HepG2 (cell line): ENCODE results near the gene PPP2R2C. TPM values are rescaled to one million over a fixed set of nuclear protein-coding genes. Genes with fewer than 3 reads are reported as not detected.

ENCODE experiments used
- ARNT2 ChIP-seq: sonication (generic); formaldehyde crosslinking; IDR thresholded peaks from 2 replicates; pipeline ENCODE4 v1.8.0; 2022; ENCODE audit warnings: mild to moderate bottlenecking, low read depth, missing genetic modification reagents, moderate library complexity
- ATF7-NPFF ChIP-seq: sonication (generic); formaldehyde crosslinking; IDR thresholded peaks from 2 replicates; pipeline ENCODE4 v1.8.1; 2023; ENCODE audit warnings: mild to moderate bottlenecking, low read depth, missing genetic modification reagents, moderate library complexity
- CSRNP1 ChIP-seq: sonication (generic); formaldehyde crosslinking; IDR thresholded peaks from 2 replicates; pipeline ENCODE4 v1.8.1; 2023; ENCODE audit warnings: mild to moderate bottlenecking, missing genetic modification reagents
- EEA1 ChIP-seq: sonication (generic); formaldehyde crosslinking; IDR thresholded peaks from 2 replicates; pipeline ENCODE4 v1.5.1; 2020; ENCODE audit warnings: mild to moderate bottlenecking, missing genetic modification reagents, borderline replicate concordance
- EP300 ChIP-seq, 3 experiments: sonication (generic) in 1 of 3; formaldehyde crosslinking in 1 of 3; IDR thresholded peaks; 2 replicates each; pipeline versions ENCODE4 v1.5.1 to v1.6.1; 2011 to 2020; ENCODE audit warnings: low read depth in 2 of 3, low read length in 2 of 3, borderline replicate concordance in 1 of 3, improper control_type of control experiment in 1 of 3, mild to moderate bottlenecking in 1 of 3, missing genetic modification reagents in 1 of 3, moderate library complexity in 1 of 3
- HCFC1 ChIP-seq: fragments of 150-350 bp; IDR thresholded peaks from 2 replicates; pipeline ENCODE4 v1.6.1; 2014; ENCODE audit warnings: low read depth, low read length
- ISX ChIP-seq: sonication (generic); formaldehyde crosslinking; conservative IDR thresholded peaks from 2 replicates; pipeline ENCODE4 v1.5.0; 2020; ENCODE audit warnings: missing genetic modification reagents
- KDM2A ChIP-seq: sonication (generic); formaldehyde crosslinking; IDR thresholded peaks from 2 replicates; pipeline ENCODE4 v1.4.0; 2020; ENCODE audit warnings: low read depth, missing genetic modification reagents, borderline replicate concordance
- NCOA2 ChIP-seq: sonication (generic); formaldehyde crosslinking; IDR thresholded peaks from 2 replicates; pipeline ENCODE4 v1.8.0; 2022; ENCODE audit warnings: inconsistent platforms
- NFATC3 ChIP-seq: sonication (generic); formaldehyde crosslinking; IDR thresholded peaks from 2 replicates; pipeline ENCODE4 v1.5.1; 2020; ENCODE audit warnings: mild to moderate bottlenecking, missing genetic modification reagents
- NR2F2 ChIP-seq: IDR thresholded peaks from 2 replicates; pipeline ENCODE4 v1.6.1; 2012; ENCODE audit warnings: low read depth, inconsistent platforms, borderline replicate concordance
- SRSF4 ChIP-seq: fragments of 200-400 bp; formaldehyde crosslinking; IDR thresholded peaks from one replicate; pipeline ENCODE4 v1.6.1; 2018; ENCODE audit warnings: mild to moderate bottlenecking, low read depth, low read length, moderate library complexity; ENCODE audit not compliant: poor library complexity, severe bottlenecking
- ZC3H4 ChIP-seq: sonication (generic); formaldehyde crosslinking; IDR thresholded peaks from 2 replicates; pipeline ENCODE4 v1.4.0; 2020; ENCODE audit warnings: missing genetic modification reagents, borderline replicate concordance
- ZFP36L1 ChIP-seq: sonication (generic); formaldehyde crosslinking; IDR thresholded peaks from 2 replicates; pipeline ENCODE4 v1.8.0; 2022; ENCODE audit warnings: mild to moderate bottlenecking, missing genetic modification reagents, moderate library complexity
- ZNF251 ChIP-seq: sonication (generic); formaldehyde crosslinking; IDR thresholded peaks from 2 replicates; pipeline ENCODE4 v1.9.0; 2021; ENCODE audit warnings: mild to moderate bottlenecking, missing genetic modification reagents
- ZNF329 ChIP-seq: sonication (generic); formaldehyde crosslinking; IDR thresholded peaks from 2 replicates; pipeline ENCODE4 v1.9.0; 2021; ENCODE audit warnings: low read depth, mild to moderate bottlenecking, missing genetic modification reagents
- ZNF572 ChIP-seq: sonication (generic); formaldehyde crosslinking; IDR thresholded peaks from 2 replicates; pipeline ENCODE4 v1.5.1; 2020; ENCODE audit warnings: mild to moderate bottlenecking, missing genetic modification reagents
- ZSCAN5A ChIP-seq: sonication (generic); formaldehyde crosslinking; IDR thresholded peaks from 2 replicates; pipeline ENCODE4 v1.8.0; 2022; ENCODE audit warnings: mild to moderate bottlenecking, missing genetic modification reagents, borderline replicate concordance
- polyA plus RNA-seq, 8 experiments: library from polyadenylated mRNA; depleted of rRNA in 3 of 8; stranded (reverse) in 7 of 8; unstranded in 1 of 8; fragments of >200 nt; fragmentation: Illumina TruSeq in 4 of 8; extraction: Trizol in 4 of 8; gene quantifications; 2 replicates each; pipeline versions ENCODE4 v1.2.1 to v1.2.3, GENCODE V29; 2011 to 2016; ENCODE audit warnings: low read depth in 4 of 8, missing spikeins in 1 of 8, mixed read lengths in 1 of 8; ENCODE audit not compliant: insufficient read depth in 1 of 8
- total RNA-seq, 5 experiments: library from RNA; depleted of rRNA; stranded (reverse); fragments of >200 nt; fragmentation: Illumina TruSeq; extraction: Trizol; gene quantifications; 2 replicates each; pipeline ENCODE4 v1.2.3, GENCODE V29; 2016; ENCODE audit warnings: low read depth in 1 of 5
- TF ChIP-seq, protein P1 (sequence below): IDR thresholded peaks from 2 replicates; pipeline ENCODE4 v1.6.1; 2016; ENCODE audit warnings: missing genetic modification reagents, missing compliant biosample characterization
- TF ChIP-seq, protein P2 (sequence below): sonication (generic); IDR thresholded peaks from 2 replicates; pipeline ENCODE4 v1.6.1; 2016; ENCODE audit warnings: low read depth, borderline replicate concordance
- TF ChIP-seq, protein P3 (sequence below), 2 experiments: fragments of 450-650 bp in 1 of 2; sonication (generic) in 1 of 2; formaldehyde crosslinking; IDR thresholded peaks; 2 replicates each; pipeline versions ENCODE4 v1.5.0 to v1.8.0; 2020 to 2022; ENCODE audit warnings: mild to moderate bottlenecking in 1 of 2, missing genetic modification reagents in 1 of 2
- TF ChIP-seq, protein P4 (sequence below): sonication (generic); formaldehyde crosslinking; IDR thresholded peaks from 2 replicates; pipeline ENCODE4 v1.8.1; 2023; ENCODE audit warnings: missing genetic modification reagents, mild to moderate bottlenecking, borderline replicate concordance

PPP2R2C gene
- total and polyA plus RNA-seq, 2 of the 13 experiments (the other 11 are each of a cell fraction or from before 2014, with no cell fraction given): 0.60 to 8.6 TPM

GRCh38 chr4:6322761-6323566 is 149.4 kb downstream of the PPP2R2C start (continued):
- TF ChIP-seq ZSCAN5A (CRISPR knock-in tag): no peak; the same call in 1 of the 2 replicates
- TF ChIP-seq, protein P1, sequence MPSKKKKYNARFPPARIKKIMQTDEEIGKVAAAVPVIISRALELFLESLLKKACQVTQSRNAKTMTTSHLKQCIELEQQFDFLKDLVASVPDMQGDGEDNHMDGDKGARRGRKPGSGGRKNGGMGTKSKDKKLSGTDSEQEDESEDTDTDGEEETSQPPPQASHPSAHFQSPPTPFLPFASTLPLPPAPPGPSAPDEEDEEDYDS (CRISPR knock-in tag): peak; percentile 88
- TF ChIP-seq EEA1 (CRISPR knock-in tag): no peak
- no peak for TF ChIP-seq ISX (CRISPR knock-in tag)
- no peak for TF ChIP-seq ARNT2 (CRISPR knock-in tag)
- no peak for TF ChIP-seq ZC3H4 (CRISPR knock-in tag)
- TF ChIP-seq NR2F2: no peak
- no peak for TF ChIP-seq ATF7-NPFF (CRISPR knock-in tag)
- 0 out of 2 replicates have a peak, but pooled peaks have one; percentile 19 for TF ChIP-seq CSRNP1
- peak; percentile 78; the same call in 1 of the 2 replicates for TF ChIP-seq NCOA2 (CRISPR knock-in tag)
- TF ChIP-seq, protein P2, sequence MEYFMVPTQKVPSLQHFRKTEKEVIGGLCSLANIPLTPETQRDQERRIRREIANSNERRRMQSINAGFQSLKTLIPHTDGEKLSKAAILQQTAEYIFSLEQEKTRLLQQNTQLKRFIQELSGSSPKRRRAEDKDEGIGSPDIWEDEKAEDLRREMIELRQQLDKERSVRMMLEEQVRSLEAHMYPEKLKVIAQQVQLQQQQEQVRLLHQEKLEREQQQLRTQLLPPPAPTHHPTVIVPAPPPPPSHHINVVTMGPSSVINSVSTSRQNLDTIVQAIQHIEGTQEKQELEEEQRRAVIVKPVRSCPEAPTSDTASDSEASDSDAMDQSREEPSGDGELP: peak; percentile 48; the same call in 1 of the 2 replicates
- no peak for TF ChIP-seq ZNF251
- no peak for TF ChIP-seq NFATC3
- 0 out of 2 replicates have a peak, but pooled peaks have one; percentile 51 for TF ChIP-seq KDM2A (CRISPR knock-in tag)
- TF ChIP-seq HCFC1: no peak
- TF ChIP-seq, protein P3, sequence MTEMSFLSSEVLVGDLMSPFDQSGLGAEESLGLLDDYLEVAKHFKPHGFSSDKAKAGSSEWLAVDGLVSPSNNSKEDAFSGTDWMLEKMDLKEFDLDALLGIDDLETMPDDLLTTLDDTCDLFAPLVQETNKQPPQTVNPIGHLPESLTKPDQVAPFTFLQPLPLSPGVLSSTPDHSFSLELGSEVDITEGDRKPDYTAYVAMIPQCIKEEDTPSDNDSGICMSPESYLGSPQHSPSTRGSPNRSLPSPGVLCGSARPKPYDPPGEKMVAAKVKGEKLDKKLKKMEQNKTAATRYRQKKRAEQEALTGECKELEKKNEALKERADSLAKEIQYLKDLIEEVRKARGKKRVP (CRISPR knock-in tag; IDR thresholded peaks at IDR 0.05): no peak
- no peak for TF ChIP-seq SRSF4
- TF ChIP-seq ZNF329 (CRISPR knock-in tag): no peak
- TF ChIP-seq ZNF572 (CRISPR knock-in tag): no peak
- no peak for TF ChIP-seq ZFP36L1 (CRISPR knock-in tag)
- peak in 1 of 2 experiments; percentile 80; a peak in 1 of 4 replicates for TF ChIP-seq EP300 (IDR thresholded peaks at IDR 0.05; ENCODE audit: low read depth in 2 of 2, low read length in 2 of 2)
- TF ChIP-seq EP300 (CRISPR knock-in tag; IDR thresholded peaks at IDR 0.05; ENCODE audit: borderline replicate concordance): peak; percentile 63; the same call in 1 of the 2 replicates
- TF ChIP-seq, protein P4, sequence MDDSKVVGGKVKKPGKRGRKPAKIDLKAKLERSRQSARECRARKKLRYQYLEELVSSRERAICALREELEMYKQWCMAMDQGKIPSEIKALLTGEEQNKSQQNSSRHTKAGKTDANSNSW: no peak
